Smooth muscle cell (in vitro differentiated cells): ENCODE results near the gene TTLL7. TPM values are rescaled to one million over a fixed set of nuclear protein-coding genes. Genes with fewer than 3 reads are reported as not detected.
A peak's percentile ranks its signal among the peaks of the same experiment; 100 is the strongest.

Experiments
- DNase-seq: peaks from one replicate; lab custom pipeline; 2025; ENCODE audit not compliant: unreplicated experiment; lab: John Stamatoyannopoulos, UW
- H2AFZ ChIP-seq: fragments of 200-600 bp; sonication (generic); 2 replicates; pipeline ENCODE4 v1.6.0; 2016; ENCODE audit warnings: antibody characterized with exemption, low read depth, mild to moderate bottlenecking
- H3F3A ChIP-seq: fragments of 200-600 bp; sonication (generic); 2 replicates; pipeline ENCODE4 v1.6.0; 2017; ENCODE audit warnings: antibody characterized with exemption, low read depth
- H3K27ac ChIP-seq: fragments of 200-600 bp; sonication (generic); 2 replicates; pipeline ENCODE4 v1.5.1; 2016; ENCODE audit warnings: low read depth, mild to moderate bottlenecking
- H3K27me3 ChIP-seq: fragments of 200-600 bp; sonication (generic); 2 replicates; pipeline ENCODE4 v1.6.1; 2016; ENCODE audit warnings: low read depth, mild to moderate bottlenecking
- H3K36me3 ChIP-seq: fragments of 200-600 bp; sonication (generic); 2 replicates; pipeline ENCODE4 v1.5.1; 2016; ENCODE audit warnings: low read depth
- H3K4me1 ChIP-seq: fragments of 200-600 bp; sonication (generic); 2 replicates; pipeline ENCODE4 v1.5.1; 2016; ENCODE audit warnings: low read depth
- H3K4me2 ChIP-seq: fragments of 200-600 bp; sonication (generic); 2 replicates; pipeline ENCODE4 v1.6.0; 2016; ENCODE audit warnings: mild to moderate bottlenecking
- H3K4me3 ChIP-seq: fragments of 200-600 bp; sonication (generic); 2 replicates; pipeline ENCODE4 v1.5.1; 2016; ENCODE audit warnings: mild to moderate bottlenecking
- H3K79me2 ChIP-seq: fragments of 200-600 bp; sonication (generic); 2 replicates; pipeline ENCODE4 v1.6.0; 2016; ENCODE audit warnings: low read depth, mild to moderate bottlenecking
- H3K9ac ChIP-seq: fragments of 200-600 bp; sonication (generic); 2 replicates; pipeline ENCODE4 v1.6.0; 2016; ENCODE audit warnings: low read depth
- H3K9me3 ChIP-seq: fragments of 200-600 bp; sonication (generic); replicated peaks from 2 replicates; pipeline ENCODE4 v1.5.1; 2016; ENCODE audit warnings: low read depth
- H4K20me1 ChIP-seq: fragments of 200-600 bp; sonication (generic); 2 replicates; pipeline ENCODE4 v1.6.0; 2016; ENCODE audit warnings: low read depth
- CTCF ChIP-seq: fragments of 200-600 bp; sonication (generic); IDR thresholded peaks from 2 replicates; pipeline ENCODE4 v1.5.1; 2017; ENCODE audit warnings: borderline replicate concordance, mild to moderate bottlenecking, antibody characterized with exemption; ENCODE audit not compliant: insufficient read depth, poor library complexity, severe bottlenecking
- WGBS: methylation state at CpG from one replicate; pipeline ENCODE4 v1.1.7; 2016; ENCODE audit warnings: low lambda C conversion rate; 5-methylcytosine and 5-hydroxymethylcytosine counted together
- polyA plus RNA-seq: library from polyadenylated mRNA; unstranded; fragments of >200 nt; fragmentation: Nextera tagmentation; extraction: Ambion mirVana; gene quantifications from 2 replicates; pipeline ENCODE4 v1.2.1, GENCODE V29; 2016
- total RNA-seq: library from RNA; depleted of rRNA; stranded (reverse); fragments of >200 nt; gene quantifications from 2 replicates; pipeline ENCODE4 v1.2.3, GENCODE V29; 2014

Gene TTLL7
- total and polyA plus RNA-seq, 2 experiments from 2014 or later = 4.8 to 6.3 TPM

- H3K4me3 ChIP-seq = no peak overlapping the region
- H3K79me2 ChIP-seq = no peaks in the 10 kb centered on the region
- H3K4me1 ChIP-seq = no peaks in the 10 kb centered on the region
- no peaks in the 10 kb centered on the region for H3K36me3 ChIP-seq
- no peaks in the 10 kb centered on the region for H4K20me1 ChIP-seq
- no peak overlapping the region for H3K27ac ChIP-seq
- H3F3A ChIP-seq = no peaks in the 10 kb centered on the region
- no peak for TF ChIP-seq CTCF
- H2AFZ ChIP-seq = no peak overlapping the region
- no peak for DNase-seq
- H3K27me3 ChIP-seq = no peaks in the 10 kb centered on the region
- no peak overlapping the region for H3K9ac ChIP-seq
- no peak overlapping the region for H3K4me2 ChIP-seq
- H3K9me3 ChIP-seq = no peaks in the 10 kb centered on the region
These were observed 64.4 kb downstream of the TTLL7 start for GRCh38 chr1:83934550-83934949.

- Histone ChIP-seq H3K9ac (no peak overlapping the region), H3K4me1 (no peaks in the 10 kb centered on the region), H3K4me2 (no peak overlapping the region), H3F3A (no peaks in the 10 kb centered on the region), H3K79me2 (no peaks in the 10 kb centered on the region), H3K4me3 (no peak overlapping the region), H3K36me3 (no peaks in the 10 kb centered on the region), H3K27me3 (no peaks in the 10 kb centered on the region), H2AFZ (no peak overlapping the region), H3K9me3 (no peaks in the 10 kb centered on the region), H4K20me1 (no peaks in the 10 kb centered on the region), H3K27ac (no peak overlapping the region)
- 89% methylated on average over 4 of the region's 4 CpGs for WGBS
- no peak for TF ChIP-seq CTCF
- DNase-seq = no peak
These were observed 66.2 kb downstream of the TTLL7 start for GRCh38 chr1:83932693-83933092.

GRCh38 chr1:83932281-83932680 lies 66.7 kb downstream of the TTLL7 start:
- Histone ChIP-seq H3K79me2 (no peaks in the 10 kb centered on the region), H3K4me1 (no peaks in the 10 kb centered on the region), H3F3A (no peaks in the 10 kb centered on the region), H3K36me3 (no peaks in the 10 kb centered on the region), H3K9ac (no peak overlapping the region), H3K27me3 (no peaks in the 10 kb centered on the region), H3K4me3 (no peak overlapping the region), H3K9me3 (no peaks in the 10 kb centered on the region), H2AFZ (no peak overlapping the region), H3K4me2 (no peak overlapping the region), H3K27ac (no peak overlapping the region), H4K20me1 (no peaks in the 10 kb centered on the region)
- no peak for TF ChIP-seq CTCF
- 75% methylated on average over 4 of the region's 4 CpGs for WGBS
- no peak for DNase-seq

- no peak overlapping the region for H3K27ac ChIP-seq
- no peaks in the 10 kb centered on the region for H3K27me3 ChIP-seq
- no peak overlapping the region for H2AFZ ChIP-seq
- no peaks in the 10 kb centered on the region for H3K9me3 ChIP-seq
- H4K20me1 ChIP-seq = no peaks in the 10 kb centered on the region
- no peaks in the 10 kb centered on the region for H3F3A ChIP-seq
- no peak overlapping the region for H3K4me2 ChIP-seq
- no peak for DNase-seq
- no peaks in the 10 kb centered on the region for H3K4me1 ChIP-seq
- H3K79me2 ChIP-seq = no peaks in the 10 kb centered on the region
- 0% methylated on average over 2 of the region's 2 CpGs for WGBS
- TF ChIP-seq CTCF = peak; percentile 81
- no peak overlapping the region for H3K4me3 ChIP-seq
- H3K36me3 ChIP-seq = no peaks in the 10 kb centered on the region
- H3K9ac ChIP-seq = no peak overlapping the region
These were observed 67.2 kb downstream of the TTLL7 start for GRCh38 chr1:83931658-83932253.
